Mammary epithelial cell (primary cell): ENCODE measurements around the gene NEK6.

Source experiments
- CTCF ChIP-seq, 2 donors: IDR thresholded peaks in 1 of 2; conservative IDR thresholded peaks in 1 of 2; 2 replicates each; pipeline ENCODE4 v1.5.1; 2011 to 2012; ENCODE audit warnings: inconsistent platforms in 2 of 2, low read length in 2 of 2, mild to moderate bottlenecking in 2 of 2, control low read depth in 1 of 2, low read depth in 1 of 2; ENCODE audit not compliant: insufficient read depth in 1 of 2; ENCODE audit errors: extremely low read depth in 1 of 2
- EZH2 ChIP-seq: IDR thresholded peaks from 2 replicates; pipeline ENCODE4 v1.6.1; 2012; ENCODE audit warnings: low read length, inconsistent platforms, borderline replicate concordance

GRCh38 chr9:124353811-124354274 is 96.1 kb downstream of the NEK6 start:
- TF ChIP-seq CTCF (conservative IDR thresholded peaks at IDR 0.05 in 1 of 2, IDR thresholded peaks at IDR 0.05 in 1 of 2; ENCODE audit: extremely low read depth in 1 of 2, insufficient read depth in 1 of 2, low read depth in 1 of 2, low read length in 2 of 2), result no peak
- TF ChIP-seq EZH2, result no peak
